Right hindlimb (tissue), 1 donor: ENCODE measurements around the gene NFKB1.
A peak's percentile ranks its signal among the peaks of the same experiment; 100 is the strongest.
"Not testable (repeated sequence)": the region's sequence is repeated elsewhere in the genome, so short reads cannot be mapped to it uniquely, and the experiment has no call there.

Source experiments
- DNase-seq: peaks from one replicate; pipeline ENCODE4 v3.0.0-alpha.2; 2018

The NFKB1 gene

GRCh38 chr4:102500696-102501446, at the start of gene NFKB1:
NFKB1 (plus strand) TSS chr4:102501359; CDS start chr4:102525519, 24,160 bp downstream.
- peak; percentile 82 for DNase-seq

- DNase-seq: no peak
These were observed 48.3 kb upstream of the NFKB1 start for GRCh38 chr4:102452854-102453253.

GRCh38 chr4:102453827-102454226, 47.3 kb upstream of the NFKB1 start:
- no peak for DNase-seq

GRCh38 chr4:102454268-102454667, 46.9 kb upstream of the NFKB1 start:
- no peak for DNase-seq

- DNase-seq: peak; percentile 65
These were observed 46.0 kb upstream of the NFKB1 start for GRCh38 chr4:102454981-102455685.

- no peak for DNase-seq
These were observed 45.4 kb upstream of the NFKB1 start for GRCh38 chr4:102455750-102456149.

- no peak for DNase-seq
These were observed 34.9 kb upstream of the NFKB1 start for GRCh38 chr4:102466298-102466697.

GRCh38 chr4:102469806-102470205, 31.4 kb upstream of the NFKB1 start:
- no peak for DNase-seq

GRCh38 chr4:102472441-102473013, 28.6 kb upstream of the NFKB1 start:
- no peak for DNase-seq

- DNase-seq: no peak
These were observed 27.7 kb upstream of the NFKB1 start for GRCh38 chr4:102473476-102473875.

GRCh38 chr4:102474736-102475504, 26.2 kb upstream of the NFKB1 start:
- DNase-seq: no peak

- no peak for DNase-seq
These were observed 23.5 kb upstream of the NFKB1 start for GRCh38 chr4:102477657-102478056.

GRCh38 chr4:102478186-102478585, 23.0 kb upstream of the NFKB1 start:
- DNase-seq: no peak

- DNase-seq: not testable (repeated sequence)
These were observed 21.3 kb upstream of the NFKB1 start for GRCh38 chr4:102479832-102480231.

GRCh38 chr4:102483120-102483519, 18.0 kb upstream of the NFKB1 start:
- no peak for DNase-seq

GRCh38 chr4:102483990-102484692, 17.0 kb upstream of the NFKB1 start:
- DNase-seq: not testable (repeated sequence)

GRCh38 chr4:102492531-102493241, 8.5 kb upstream of the NFKB1 start:
- DNase-seq: no peak

GRCh38 chr4:102493257-102493656, 7.9 kb upstream of the NFKB1 start:
- DNase-seq: no peak

GRCh38 chr4:102493794-102494193, 7.4 kb upstream of the NFKB1 start:
- DNase-seq: no peak

GRCh38 chr4:102494603-102495002, 6.6 kb upstream of the NFKB1 start:
- DNase-seq: no peak

GRCh38 chr4:102497986-102498385, 3.2 kb upstream of the NFKB1 start:
- no peak for DNase-seq

GRCh38 chr4:102500352-102500695, 835 bp upstream of the NFKB1 start:
- DNase-seq: no peak
